Measurements from ENCODE around the gene SERPINB11. TPM values are rescaled to one million over a fixed set of nuclear protein-coding genes. Genes with fewer than 3 reads are reported as not detected.

The SERPINB11 gene
- total RNA-seq, 4 donors from 2014 or later, result not detected

DNA sequence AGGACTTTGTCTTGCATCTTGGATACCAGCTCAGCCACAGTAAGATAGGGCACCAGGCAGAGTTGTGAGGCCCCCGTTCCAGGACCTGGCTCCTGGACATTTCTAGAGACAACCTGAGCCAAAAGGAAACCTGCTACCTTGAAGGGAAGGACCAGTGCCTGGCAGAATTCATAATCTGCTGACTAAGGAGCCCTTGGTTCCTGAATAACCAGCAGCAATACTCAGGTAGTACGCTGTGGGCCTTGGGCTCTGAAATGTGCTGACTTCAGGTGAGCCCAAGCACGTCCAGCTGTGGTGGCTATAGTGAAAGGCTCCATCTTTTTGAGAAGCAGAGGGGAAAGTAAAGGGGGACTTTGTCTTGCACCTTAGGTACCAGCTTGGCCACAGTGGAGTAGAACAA, 28.5 kb downstream of the SERPINB11 start:
- WGBS, 2 donors, result 83 to 92% methylated on average over 3 of the region's 3 CpGs
- intact Hi-C loops (cut with DNase I), result no loop called here
- Histone ChIP-seq H3K9me3 (no peaks in the 10 kb centered on the region), H3K4me3 (replicated peaks in 1 of 3) (no peak overlapping the region), H3K27me3 (no peaks in the 10 kb centered on the region), H3K4me1 (no peaks in the 10 kb centered on the region), H3K27ac (no peak overlapping the region), H3K36me3 (no peaks in the 10 kb centered on the region)
- TF ChIP-seq, protein P1, sequence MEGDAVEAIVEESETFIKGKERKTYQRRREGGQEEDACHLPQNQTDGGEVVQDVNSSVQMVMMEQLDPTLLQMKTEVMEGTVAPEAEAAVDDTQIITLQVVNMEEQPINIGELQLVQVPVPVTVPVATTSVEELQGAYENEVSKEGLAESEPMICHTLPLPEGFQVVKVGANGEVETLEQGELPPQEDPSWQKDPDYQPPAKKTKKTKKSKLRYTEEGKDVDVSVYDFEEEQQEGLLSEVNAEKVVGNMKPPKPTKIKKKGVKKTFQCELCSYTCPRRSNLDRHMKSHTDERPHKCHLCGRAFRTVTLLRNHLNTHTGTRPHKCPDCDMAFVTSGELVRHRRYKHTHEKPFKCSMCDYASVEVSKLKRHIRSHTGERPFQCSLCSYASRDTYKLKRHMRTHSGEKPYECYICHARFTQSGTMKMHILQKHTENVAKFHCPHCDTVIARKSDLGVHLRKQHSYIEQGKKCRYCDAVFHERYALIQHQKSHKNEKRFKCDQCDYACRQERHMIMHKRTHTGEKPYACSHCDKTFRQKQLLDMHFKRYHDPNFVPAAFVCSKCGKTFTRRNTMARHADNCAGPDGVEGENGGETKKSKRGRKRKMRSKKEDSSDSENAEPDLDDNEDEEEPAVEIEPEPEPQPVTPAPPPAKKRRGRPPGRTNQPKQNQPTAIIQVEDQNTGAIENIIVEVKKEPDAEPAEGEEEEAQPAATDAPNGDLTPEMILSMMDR (IDR thresholded peaks at IDR 0.05), result no peak
- TF ChIP-seq POLR2A (IDR thresholded peaks at IDR 0.05), result no peak
- no peak for DNase-seq

DNA sequence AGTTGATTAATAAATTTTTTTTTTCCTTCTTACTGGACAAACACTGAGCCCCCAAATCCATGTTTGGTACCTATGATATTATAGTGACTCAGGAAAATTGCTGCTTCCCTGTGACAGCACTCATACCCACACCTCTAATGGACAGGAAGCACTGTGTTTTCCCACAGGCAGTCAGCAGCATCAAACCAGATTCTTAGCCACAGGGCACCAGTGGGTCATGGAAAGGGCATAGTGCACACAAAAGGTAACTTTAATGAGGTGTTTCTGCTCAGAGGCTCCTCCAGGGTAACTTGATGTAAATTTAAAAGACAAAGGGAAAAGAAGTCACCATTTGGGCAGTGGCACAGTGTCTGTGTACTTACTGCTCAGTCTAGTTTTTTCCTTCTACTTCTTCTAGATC, 34.1 kb downstream of the SERPINB11 start:
- no peaks in the 10 kb centered on the region for H3K27me3 ChIP-seq
- H3K9me3 ChIP-seq, result no peaks in the 10 kb centered on the region
- DNase-seq, result no peak
- TF ChIP-seq, protein P1 (IDR thresholded peaks at IDR 0.05), result no peak
- TF ChIP-seq POLR2A (IDR thresholded peaks at IDR 0.05), result no peak
- no peak overlapping the region for H3K4me3 ChIP-seq (replicated peaks in 1 of 3)
- intact Hi-C loops (cut with DNase I), result no loop called here
- no peak overlapping the region for H3K27ac ChIP-seq
- no peaks in the 10 kb centered on the region for H3K36me3 ChIP-seq
- no peaks in the 10 kb centered on the region for H3K4me1 ChIP-seq

DNA sequence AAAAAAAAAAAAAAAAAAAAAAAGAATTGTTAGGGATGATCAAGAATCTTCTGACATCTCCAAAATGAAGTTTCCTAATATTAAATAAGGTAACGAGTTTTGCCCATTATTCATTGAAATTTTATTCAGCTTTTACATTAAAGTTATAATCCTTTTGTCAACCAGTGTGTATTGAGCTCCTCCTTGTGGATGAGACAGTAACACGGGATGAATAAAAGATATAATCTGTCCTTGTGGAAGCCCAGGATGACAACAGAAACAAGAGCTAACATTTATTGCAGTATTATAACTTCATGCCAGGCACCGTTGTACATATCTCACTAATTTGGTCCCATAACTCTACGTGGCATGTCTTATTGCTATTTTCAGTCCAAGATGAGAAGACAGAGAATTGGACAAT, 39.0 kb downstream of the SERPINB11 start:
- intact Hi-C loops (cut with DNase I), result no loop called here
- H3K27me3 ChIP-seq, result no peaks in the 10 kb centered on the region
- 74 to 78% methylated on average over 4 of the region's 4 CpGs for WGBS, 2 donors
- DNase-seq, result no peak
- no peaks in the 10 kb centered on the region for H3K9me3 ChIP-seq
- no peak overlapping the region for H3K4me3 ChIP-seq (replicated peaks in 1 of 3)
- H3K4me1 ChIP-seq, result no peaks in the 10 kb centered on the region
- TF ChIP-seq, protein P1 (IDR thresholded peaks at IDR 0.05), result no peak
- no peak overlapping the region for H3K27ac ChIP-seq
- no peaks in the 10 kb centered on the region for H3K36me3 ChIP-seq

DNA sequence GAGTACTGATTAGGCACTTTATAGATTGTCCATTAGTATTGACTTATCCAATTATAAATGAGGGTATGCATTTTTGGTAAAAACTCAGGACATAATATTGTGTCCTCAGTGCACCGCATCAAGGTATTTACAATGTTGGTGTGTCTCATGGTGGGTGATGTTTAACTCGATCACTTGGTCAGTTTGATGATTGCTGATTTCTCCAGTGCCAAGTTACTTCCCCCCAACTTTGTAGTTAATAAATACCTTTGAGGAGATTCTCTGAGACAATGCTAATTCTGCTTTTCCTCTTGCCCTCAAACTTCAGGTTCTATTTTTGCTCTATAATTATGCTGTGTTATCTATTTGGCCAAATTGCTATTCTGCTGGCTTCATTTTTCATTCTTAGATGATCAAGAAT, 44.2 kb downstream of the SERPINB11 start:
- no peak for TF ChIP-seq POLR2A (IDR thresholded peaks at IDR 0.05)
- TF ChIP-seq, protein P1 (IDR thresholded peaks at IDR 0.05), result no peak
- no peak for DNase-seq
- Histone ChIP-seq H3K4me1 (no peaks in the 10 kb centered on the region), H3K36me3 (no peaks in the 10 kb centered on the region), H3K4me3 (replicated peaks in 1 of 3) (no peak overlapping the region), H3K9me3 (no peaks in the 10 kb centered on the region), H3K27ac (no peak overlapping the region), H3K27me3 (no peaks in the 10 kb centered on the region)
- WGBS, 2 donors, result 92 to 97% methylated on average over 2 of the region's 2 CpGs
- intact Hi-C loops (cut with DNase I), result no loop called here

DNA sequence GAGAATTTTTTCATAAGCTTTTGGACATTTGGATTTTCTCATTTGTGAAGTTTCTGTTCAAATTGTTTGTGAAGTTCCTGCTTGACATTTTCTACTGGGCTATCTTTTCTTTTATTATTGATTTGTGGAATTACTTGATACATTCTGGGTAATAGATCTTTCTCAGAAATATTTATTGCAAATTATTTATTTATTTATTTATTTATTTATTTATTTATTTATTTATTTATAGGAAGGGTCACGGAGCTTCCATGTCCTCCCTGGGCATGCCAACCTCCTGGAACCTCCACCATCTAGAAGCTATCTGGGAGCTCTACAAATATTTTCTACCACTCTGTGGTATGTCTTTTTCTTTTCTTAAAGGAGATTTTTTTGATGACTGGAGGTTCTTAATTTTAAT, 46.7 kb downstream of the SERPINB11 start:
- no peak for DNase-seq
- TF ChIP-seq POLR2A (IDR thresholded peaks at IDR 0.05), result no peak
- TF ChIP-seq, protein P1 (IDR thresholded peaks at IDR 0.05), result no peak
- 79 to 80% methylated on average over 1 of the region's 1 CpG for WGBS, 2 donors
- H3K27me3 ChIP-seq, result no peaks in the 10 kb centered on the region
- H3K4me3 ChIP-seq (replicated peaks in 1 of 3), result no peak overlapping the region
- H3K36me3 ChIP-seq, result no peaks in the 10 kb centered on the region
- no peaks in the 10 kb centered on the region for H3K4me1 ChIP-seq
- H3K27ac ChIP-seq, result no peak overlapping the region
- H3K9me3 ChIP-seq, result no peaks in the 10 kb centered on the region
- intact Hi-C loops (cut with DNase I), result no loop called here
